ENCODE data around the gene NUDT21.

Gene NUDT21

DNA sequence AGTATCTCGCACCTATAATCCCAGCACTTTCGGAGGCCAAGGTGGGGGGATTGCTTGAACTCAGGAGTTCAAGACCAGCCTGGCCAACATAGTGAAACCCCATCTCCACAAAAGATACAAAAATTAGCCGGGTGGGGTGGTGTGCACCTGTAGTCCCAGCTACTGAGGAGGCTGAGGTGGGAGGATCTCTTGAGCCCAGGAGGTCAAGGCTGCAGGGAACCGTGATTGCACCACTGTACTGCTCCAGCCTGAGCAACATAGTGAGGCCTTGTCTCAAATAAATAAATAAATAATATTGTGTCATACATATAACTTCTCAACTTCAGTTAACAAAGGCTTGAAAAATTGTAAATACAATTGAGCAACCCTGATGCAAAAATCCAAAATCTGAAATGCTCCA lies 34.0 kb downstream of the NUDT21 start:
- Histone ChIP-seq H3K4me2 (ENCODE audit: low read length, poor library complexity, severe bottlenecking) (no peak overlapping the region), H3K14ac (ENCODE audit: low read length in 2 of 2) (no peak overlapping the region), H3K9ac (ENCODE audit: low read length) (no peak overlapping the region), H2BK15ac (ENCODE audit: low read depth, poor library complexity, severe bottlenecking) (no peak overlapping the region), H3K4me3 (ENCODE audit: insufficient read depth in 1 of 2, low read depth in 1 of 2, low read length in 2 of 2) (no peak overlapping the region), H3K9me3 (ENCODE audit: control insufficient read depth, low read length) (no peaks in the 10 kb centered on the region), H2BK12ac (ENCODE audit: low read length in 2 of 2) (no peak overlapping the region), H3K18ac (ENCODE audit: low read depth in 1 of 2, low read length in 2 of 2) (no peak overlapping the region), H4K91ac (ENCODE audit: low read length) (no peak overlapping the region), H3K36me3 (ENCODE audit: control insufficient read depth in 1 of 2, insufficient read depth in 2 of 2, low read depth in 1 of 2, low read length in 2 of 2) (peaks cover 3 to 11% of the 10 kb centered on the region in 2 experiments), H3K4me1 (ENCODE audit: control insufficient read depth, insufficient read depth, low read depth, low read length) (peaks cover 3% of the 10 kb centered on the region), H2AFZ (ENCODE audit: low read depth, low read length) (no peak overlapping the region), H3K23ac (ENCODE audit: low read length in 2 of 2) (no peak overlapping the region), H3K27me3 (ENCODE audit: control insufficient read depth in 1 of 2, insufficient read depth in 1 of 2, low read length in 2 of 2) (no peaks in the 10 kb centered on the region), H4K8ac (ENCODE audit: low read length) (no peak overlapping the region), H2BK120ac (ENCODE audit: low read depth, low read length) (no peak overlapping the region), H3K27ac (ENCODE audit: low read length, poor library complexity, severe bottlenecking) (no peak overlapping the region), H3K4ac (ENCODE audit: low read depth in 1 of 2, low read length in 2 of 2) (no peak overlapping the region), H3K79me1 (replicated peaks; ENCODE audit: low read length, poor library complexity, severe bottlenecking) (peaks cover 21% of the 10 kb centered on the region), H2AK5ac (ENCODE audit: low read length, severe bottlenecking) (no peak overlapping the region), H2BK5ac (ENCODE audit: low read depth, low read length, poor library complexity, severe bottlenecking) (no peak overlapping the region)
- no peak for DNase-seq
- 100% methylated on average over 1 of the region's 4 CpGs for WGBS

DNA sequence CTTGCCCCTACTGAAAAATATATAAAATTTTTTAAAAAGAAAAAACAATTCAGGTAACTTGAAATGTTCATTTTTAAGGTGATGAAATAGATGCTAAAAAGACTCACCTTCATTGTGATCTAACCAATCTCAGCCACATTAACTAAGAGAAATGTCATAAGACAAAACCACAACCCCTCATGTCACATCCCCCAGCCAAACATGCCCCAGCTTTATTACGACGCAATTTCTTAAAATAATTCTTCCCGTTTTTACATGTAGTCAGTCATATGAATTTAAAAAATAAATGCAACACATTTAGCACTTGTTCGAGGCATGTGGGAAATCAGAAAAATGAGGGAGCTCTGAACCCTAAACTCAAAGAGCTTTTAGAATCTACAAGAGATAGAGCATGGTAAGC lies 35.3 kb downstream of the NUDT21 start:
- Histone ChIP-seq H3K27ac (ENCODE audit: low read length, poor library complexity, severe bottlenecking) (no peak overlapping the region), H3K9me3 (ENCODE audit: control insufficient read depth, low read length) (no peaks in the 10 kb centered on the region), H3K23ac (ENCODE audit: low read length in 2 of 2) (no peak overlapping the region), H3K36me3 (ENCODE audit: control insufficient read depth in 1 of 2, insufficient read depth in 2 of 2, low read depth in 1 of 2, low read length in 2 of 2) (peaks cover 3 to 24% of the 10 kb centered on the region in 2 experiments), H3K4me1 (ENCODE audit: control insufficient read depth, insufficient read depth, low read depth, low read length) (no peaks in the 10 kb centered on the region), H2BK15ac (ENCODE audit: low read depth, poor library complexity, severe bottlenecking) (no peak overlapping the region), H2AFZ (ENCODE audit: low read depth, low read length) (no peak overlapping the region), H2BK120ac (ENCODE audit: low read depth, low read length) (no peak overlapping the region), H2BK12ac (ENCODE audit: low read length in 2 of 2) (no peak overlapping the region), H3K18ac (ENCODE audit: low read depth in 1 of 2, low read length in 2 of 2) (no peak overlapping the region), H3K4me3 (ENCODE audit: insufficient read depth in 1 of 2, low read depth in 1 of 2, low read length in 2 of 2) (no peak overlapping the region), H2BK5ac (ENCODE audit: low read depth, low read length, poor library complexity, severe bottlenecking) (no peak overlapping the region), H4K91ac (ENCODE audit: low read length) (no peak overlapping the region), H3K27me3 (ENCODE audit: control insufficient read depth in 1 of 2, insufficient read depth in 1 of 2, low read length in 2 of 2) (no peaks in the 10 kb centered on the region), H4K8ac (ENCODE audit: low read length) (no peak overlapping the region), H2AK5ac (ENCODE audit: low read length, severe bottlenecking) (no peak overlapping the region), H3K4me2 (ENCODE audit: low read length, poor library complexity, severe bottlenecking) (no peak overlapping the region), H3K4ac (ENCODE audit: low read depth in 1 of 2, low read length in 2 of 2) (no peak overlapping the region), H3K14ac (ENCODE audit: low read length in 2 of 2) (no peak overlapping the region), H3K79me1 (replicated peaks; ENCODE audit: low read length, poor library complexity, severe bottlenecking) (peaks cover 20% of the 10 kb centered on the region), H3K9ac (ENCODE audit: low read length) (no peak overlapping the region)
- WGBS: 100% methylated on average over 3 of the region's 4 CpGs
- DNase-seq: no peak

DNA sequence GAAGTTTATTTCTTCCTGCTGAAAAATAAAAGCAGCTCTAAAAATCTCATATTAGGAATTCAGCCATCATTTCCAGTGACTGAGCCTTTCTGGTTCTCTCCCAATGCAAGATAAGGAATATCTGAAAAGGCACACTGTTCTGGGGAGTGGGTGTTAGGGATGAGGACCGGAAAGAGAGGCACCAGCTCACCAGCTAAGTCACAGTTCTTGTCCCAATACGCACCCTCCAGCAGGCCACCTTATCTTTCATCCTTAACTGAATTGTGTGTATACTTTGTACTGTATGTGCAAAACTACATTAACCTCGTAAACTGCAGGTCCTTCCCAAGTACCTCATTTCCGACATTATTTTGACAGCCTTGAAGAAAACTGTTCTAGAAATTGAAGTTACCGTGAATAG lies 36.8 kb downstream of the NUDT21 start:
- H2BK5ac ChIP-seq (ENCODE audit: low read depth, low read length, poor library complexity, severe bottlenecking): no peak overlapping the region
- no peak overlapping the region for H4K8ac ChIP-seq (ENCODE audit: low read length)
- no peaks in the 10 kb centered on the region for H3K27me3 ChIP-seq (ENCODE audit: control insufficient read depth in 1 of 2, insufficient read depth in 1 of 2, low read length in 2 of 2)
- peaks cover 18% of the 10 kb centered on the region for H3K79me1 ChIP-seq (replicated peaks; ENCODE audit: low read length, poor library complexity, severe bottlenecking)
- no peak overlapping the region for H3K23ac ChIP-seq (ENCODE audit: low read length in 2 of 2)
- DNase-seq: no peak
- H3K18ac ChIP-seq (ENCODE audit: low read depth in 1 of 2, low read length in 2 of 2): no peak overlapping the region
- no peak overlapping the region for H3K4ac ChIP-seq (ENCODE audit: low read depth in 1 of 2, low read length in 2 of 2)
- H3K4me1 ChIP-seq (ENCODE audit: control insufficient read depth, insufficient read depth, low read depth, low read length): no peaks in the 10 kb centered on the region
- H3K4me2 ChIP-seq (ENCODE audit: low read length, poor library complexity, severe bottlenecking): no peak overlapping the region
- H3K14ac ChIP-seq (ENCODE audit: low read length in 2 of 2): no peak overlapping the region
- H3K9ac ChIP-seq (ENCODE audit: low read length): no peak overlapping the region
- H3K9me3 ChIP-seq (ENCODE audit: control insufficient read depth, low read length): no peaks in the 10 kb centered on the region
- H2AFZ ChIP-seq (ENCODE audit: low read depth, low read length): no peak overlapping the region
- H2BK120ac ChIP-seq (ENCODE audit: low read depth, low read length): no peak overlapping the region
- H4K91ac ChIP-seq (ENCODE audit: low read length): no peak overlapping the region
- no CpG with 5 or more reads among the region's 5 CpGs for WGBS
- H3K36me3 ChIP-seq (ENCODE audit: control insufficient read depth in 1 of 2, insufficient read depth in 2 of 2, low read depth in 1 of 2, low read length in 2 of 2): peaks cover 3 to 34% of the 10 kb centered on the region in 2 experiments
- H2BK12ac ChIP-seq (ENCODE audit: low read length in 2 of 2): no peak overlapping the region
- H2AK5ac ChIP-seq (ENCODE audit: low read length, severe bottlenecking): no peak overlapping the region
- no peak overlapping the region for H3K4me3 ChIP-seq (ENCODE audit: insufficient read depth in 1 of 2, low read depth in 1 of 2, low read length in 2 of 2)
- H3K27ac ChIP-seq (ENCODE audit: low read length, poor library complexity, severe bottlenecking): no peak overlapping the region
- no peak overlapping the region for H2BK15ac ChIP-seq (ENCODE audit: low read depth, poor library complexity, severe bottlenecking)

GRCh38 chr16:56413381-56413780 lies 37.8 kb downstream of the NUDT21 start:
- H3K27me3 ChIP-seq (ENCODE audit: control insufficient read depth in 1 of 2, insufficient read depth in 1 of 2, low read length in 2 of 2): no peaks in the 10 kb centered on the region
- no peak overlapping the region for H3K4me2 ChIP-seq (ENCODE audit: low read length, poor library complexity, severe bottlenecking)
- 79% methylated on average over 5 of the region's 5 CpGs for WGBS
- H4K91ac ChIP-seq (ENCODE audit: low read length): no peak overlapping the region
- no peak overlapping the region for H3K4me3 ChIP-seq (ENCODE audit: insufficient read depth in 1 of 2, low read depth in 1 of 2, low read length in 2 of 2)
- H2BK120ac ChIP-seq (ENCODE audit: low read depth, low read length): no peak overlapping the region
- no peak overlapping the region for H3K27ac ChIP-seq (ENCODE audit: low read length, poor library complexity, severe bottlenecking)
- H3K4me1 ChIP-seq (ENCODE audit: control insufficient read depth, insufficient read depth, low read depth, low read length): no peaks in the 10 kb centered on the region
- H4K8ac ChIP-seq (ENCODE audit: low read length): no peak overlapping the region
- H3K4ac ChIP-seq (ENCODE audit: low read depth in 1 of 2, low read length in 2 of 2): no peak overlapping the region
- H2BK15ac ChIP-seq (ENCODE audit: low read depth, poor library complexity, severe bottlenecking): no peak overlapping the region
- no peaks in the 10 kb centered on the region for H3K9me3 ChIP-seq (ENCODE audit: control insufficient read depth, low read length)
- no peak overlapping the region for H3K14ac ChIP-seq (ENCODE audit: low read length in 2 of 2)
- no peak overlapping the region for H2BK5ac ChIP-seq (ENCODE audit: low read depth, low read length, poor library complexity, severe bottlenecking)
- peaks cover 6 to 44% of the 10 kb centered on the region in 2 experiments for H3K36me3 ChIP-seq (ENCODE audit: control insufficient read depth in 1 of 2, insufficient read depth in 2 of 2, low read depth in 1 of 2, low read length in 2 of 2)
- H3K79me1 ChIP-seq (replicated peaks; ENCODE audit: low read length, poor library complexity, severe bottlenecking): peaks cover 18% of the 10 kb centered on the region
- H2BK12ac ChIP-seq (ENCODE audit: low read length in 2 of 2): no peak overlapping the region
- DNase-seq: no peak
- H2AK5ac ChIP-seq (ENCODE audit: low read length, severe bottlenecking): no peak overlapping the region
- H2AFZ ChIP-seq (ENCODE audit: low read depth, low read length): no peak overlapping the region
- H3K9ac ChIP-seq (ENCODE audit: low read length): no peak overlapping the region
- no peak overlapping the region for H3K23ac ChIP-seq (ENCODE audit: low read length in 2 of 2)
- H3K18ac ChIP-seq (ENCODE audit: low read depth in 1 of 2, low read length in 2 of 2): no peak overlapping the region
